D721Med (cell line): ENCODE data around the gene TBC1D5.
"Not testable (repeated sequence)": the region's sequence is repeated elsewhere in the genome, so short reads cannot be mapped to it uniquely, and the experiment has no call there.

Source experiments
- DNase-seq: peaks from one replicate; pipeline ENCODE4 v3.0.0; 2011; ENCODE audit warnings: low spot score; ENCODE audit not compliant: insufficient read length
- FAIRE-seq: peaks from 2 replicates; lab custom pipeline; 2011; peaks lifted over from hg19 to GRCh38; lab: Jason Lieb, UNC
- TF ChIP-seq, protein P1 (sequence below): IDR thresholded peaks from 2 replicates; pipeline ENCODE4 v1.5.1; 2012; ENCODE audit warnings: mild to moderate bottlenecking, control low read depth; ENCODE audit not compliant: insufficient read depth; ENCODE audit errors: missing control alignments

Gene TBC1D5

DNA sequence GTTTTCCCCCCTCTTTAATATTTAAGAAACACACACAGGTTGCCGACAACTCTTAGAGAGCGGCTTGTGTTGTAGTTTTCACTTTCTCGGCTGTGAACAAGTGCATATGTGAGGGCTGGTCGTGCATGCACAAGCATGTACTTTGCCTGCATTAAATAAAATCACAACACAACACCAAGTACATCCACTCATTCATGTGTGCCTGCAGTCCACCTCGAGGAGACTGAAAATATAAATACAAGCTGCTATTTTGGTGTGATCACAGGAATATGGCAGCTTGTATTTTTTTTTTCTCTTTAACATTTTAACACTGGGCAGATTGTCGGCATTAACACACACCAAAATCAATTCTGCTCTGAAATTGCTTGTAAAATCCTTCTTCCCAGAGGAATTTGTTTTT, 346.4 kb downstream of the TBC1D5 start:
- DNase-seq (no peak), FAIRE-seq (no peak)
- TF ChIP-seq, protein P1, sequence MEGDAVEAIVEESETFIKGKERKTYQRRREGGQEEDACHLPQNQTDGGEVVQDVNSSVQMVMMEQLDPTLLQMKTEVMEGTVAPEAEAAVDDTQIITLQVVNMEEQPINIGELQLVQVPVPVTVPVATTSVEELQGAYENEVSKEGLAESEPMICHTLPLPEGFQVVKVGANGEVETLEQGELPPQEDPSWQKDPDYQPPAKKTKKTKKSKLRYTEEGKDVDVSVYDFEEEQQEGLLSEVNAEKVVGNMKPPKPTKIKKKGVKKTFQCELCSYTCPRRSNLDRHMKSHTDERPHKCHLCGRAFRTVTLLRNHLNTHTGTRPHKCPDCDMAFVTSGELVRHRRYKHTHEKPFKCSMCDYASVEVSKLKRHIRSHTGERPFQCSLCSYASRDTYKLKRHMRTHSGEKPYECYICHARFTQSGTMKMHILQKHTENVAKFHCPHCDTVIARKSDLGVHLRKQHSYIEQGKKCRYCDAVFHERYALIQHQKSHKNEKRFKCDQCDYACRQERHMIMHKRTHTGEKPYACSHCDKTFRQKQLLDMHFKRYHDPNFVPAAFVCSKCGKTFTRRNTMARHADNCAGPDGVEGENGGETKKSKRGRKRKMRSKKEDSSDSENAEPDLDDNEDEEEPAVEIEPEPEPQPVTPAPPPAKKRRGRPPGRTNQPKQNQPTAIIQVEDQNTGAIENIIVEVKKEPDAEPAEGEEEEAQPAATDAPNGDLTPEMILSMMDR, result no peak

DNA sequence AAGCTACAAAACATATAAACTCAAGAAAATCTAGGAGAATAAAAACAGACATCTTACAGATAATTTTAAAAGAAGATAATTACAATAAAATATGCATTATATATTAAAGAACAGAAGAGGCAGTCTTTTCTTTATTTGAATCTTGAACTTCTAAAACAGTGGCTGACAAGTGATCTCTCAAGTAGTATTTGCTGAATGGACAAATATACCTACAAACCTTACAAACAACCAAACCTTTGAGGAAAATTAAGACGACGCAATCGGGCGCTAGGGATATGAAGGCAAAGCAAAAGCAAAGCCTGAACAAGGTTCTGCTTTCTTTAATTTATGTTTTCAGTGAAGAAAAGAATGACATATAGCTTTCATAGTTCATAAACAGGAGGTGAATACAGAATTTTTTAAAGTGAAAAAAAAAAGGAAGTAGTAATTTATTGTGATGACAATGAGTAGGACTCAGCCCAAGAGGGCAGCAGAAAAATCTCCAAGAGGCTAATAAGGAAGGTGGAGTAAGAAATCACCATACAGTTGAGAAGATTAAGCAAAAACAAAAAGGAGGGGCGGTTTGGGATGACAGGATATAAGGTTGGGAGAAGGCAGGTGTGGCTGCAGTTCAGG, 347.8 kb downstream of the TBC1D5 start:
- FAIRE-seq (no peak), DNase-seq (no peak)
- TF ChIP-seq, protein P1, result no peak

DNA sequence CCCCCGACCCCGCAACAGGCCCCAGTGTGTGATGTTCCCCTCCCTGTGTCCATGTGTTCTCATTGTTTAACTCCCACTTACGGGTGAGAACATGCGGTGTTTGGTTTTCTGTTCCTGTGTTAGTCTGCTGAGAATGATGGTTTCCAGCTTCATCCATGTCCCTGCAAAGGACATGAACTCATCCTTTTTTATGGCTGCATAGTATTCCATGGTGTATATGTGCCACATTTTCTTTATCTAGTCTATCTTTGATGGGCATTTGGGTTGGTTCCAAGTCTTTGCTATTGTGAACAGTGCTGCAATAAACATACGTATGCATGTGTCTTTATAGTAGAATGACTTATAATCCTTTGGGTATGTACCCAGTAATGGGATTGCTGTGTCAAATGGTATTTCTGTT, 349.9 kb downstream of the TBC1D5 start:
- FAIRE-seq, DNase-seq: not testable (repeated sequence)

DNA sequence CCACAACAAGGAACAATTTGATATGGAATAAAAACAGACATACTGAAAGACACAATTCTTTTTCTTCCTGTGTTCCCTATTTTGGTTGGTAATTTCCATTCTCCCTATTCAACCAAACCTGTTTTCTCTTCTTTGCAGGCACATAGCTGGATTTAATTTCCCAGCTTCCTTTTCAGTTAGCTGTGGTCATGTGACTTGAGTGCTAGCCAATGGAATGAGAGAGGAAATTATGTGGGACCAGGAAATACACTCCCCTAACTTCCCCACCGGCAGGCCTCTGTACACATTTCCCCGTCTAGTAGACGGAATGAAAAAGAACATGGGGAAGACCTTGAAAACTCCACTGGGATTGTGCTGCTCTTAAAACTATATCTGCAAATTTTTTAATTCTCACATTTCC, 351.6 kb downstream of the TBC1D5 start:
- no peak for FAIRE-seq
- TF ChIP-seq, protein P1, result no peak

DNA sequence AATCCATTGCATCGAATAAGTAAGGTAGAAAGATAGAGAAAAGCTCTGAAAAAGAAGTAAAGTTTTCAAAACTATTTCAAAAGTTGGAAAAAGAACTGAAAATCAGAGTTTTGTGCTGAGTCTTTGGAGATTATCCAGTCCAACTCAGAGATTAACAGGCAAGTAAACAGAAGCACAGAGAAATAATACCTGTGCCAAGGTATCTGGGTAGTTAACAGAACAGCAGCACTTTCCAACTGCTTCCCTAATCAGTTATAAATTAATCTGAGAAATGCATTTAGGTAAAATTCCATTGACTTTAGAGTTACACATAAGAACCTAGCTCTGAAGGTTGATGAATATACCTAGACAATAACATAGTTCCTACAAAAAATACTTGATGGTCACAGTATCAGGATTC, 355.3 kb downstream of the TBC1D5 start:
- TF ChIP-seq, protein P1, result no peak
- DNase-seq, result no peak
- FAIRE-seq, result no peak

More for the DNA sequence above, 351.6 kb downstream of the TBC1D5 start:
- no peak for DNase-seq

DNA sequence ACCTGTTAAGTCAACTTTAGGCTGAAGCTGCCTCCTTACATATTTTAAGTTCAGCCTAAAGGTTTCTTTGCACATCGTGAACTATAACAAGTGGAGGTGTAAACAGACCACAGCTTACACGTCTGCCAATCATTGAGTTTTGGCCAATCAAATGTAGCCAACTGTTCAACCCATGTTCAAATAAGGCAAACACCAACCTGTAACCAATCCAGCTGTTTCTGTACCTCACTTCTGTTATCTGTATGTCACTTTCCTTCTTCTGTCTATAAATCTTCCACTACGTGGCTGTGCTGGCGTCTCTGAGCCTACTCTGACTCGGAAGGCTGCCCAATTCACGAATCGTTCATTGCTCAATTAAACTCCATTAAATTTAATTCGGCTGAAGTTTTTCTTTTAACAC, 356.0 kb downstream of the TBC1D5 start:
- FAIRE-seq (no peak), DNase-seq (no peak)
- TF ChIP-seq, protein P1, result no peak

DNA sequence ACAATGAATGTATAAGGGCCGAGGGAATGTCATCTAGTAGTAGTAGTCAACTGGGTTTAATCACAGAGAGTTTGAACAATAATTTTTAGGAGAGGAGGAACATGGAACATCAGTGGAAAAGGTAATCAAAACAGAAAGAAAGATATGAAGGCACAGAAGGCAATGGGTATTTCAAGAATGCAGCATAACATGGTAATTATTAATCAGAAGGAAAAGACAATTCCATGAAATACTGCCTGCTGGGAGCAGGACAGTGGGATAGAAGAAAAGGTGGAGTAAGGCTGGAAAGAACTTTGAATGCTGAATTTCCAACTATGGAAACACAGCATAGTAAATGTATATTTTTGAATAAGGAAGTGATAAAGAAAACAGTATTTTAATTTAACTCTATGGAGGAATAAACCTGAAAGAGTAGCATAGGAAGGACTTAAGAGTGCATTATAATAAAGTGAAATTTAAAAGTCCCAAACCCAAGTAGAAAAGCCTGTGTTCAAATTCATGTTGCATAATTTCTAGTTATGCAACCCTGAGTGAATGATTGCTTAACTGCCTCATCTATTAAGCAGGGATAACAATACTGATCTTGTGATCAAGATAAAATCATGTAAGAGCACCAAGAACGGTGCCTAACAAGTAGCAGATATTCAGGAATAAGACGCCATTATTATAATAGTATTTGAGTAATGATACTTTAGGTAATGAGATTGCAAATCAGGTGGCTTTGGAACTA, 357.7 kb downstream of the TBC1D5 start:
- TF ChIP-seq, protein P1, result no peak
- DNase-seq, result no peak
- FAIRE-seq, result no peak
